Measurements from ENCODE around the gene ITPRIPL2. TPM values are rescaled to one million over a fixed set of nuclear protein-coding genes. Genes with fewer than 3 reads are reported as not detected.

Gene ITPRIPL2
- total RNA-seq, 6 experiments from 2014 or later, result 36.3 to 56.9 (median 43.1) TPM

GRCh38 chr16:19135896-19136438 lies 22.2 kb downstream of the ITPRIPL2 start:
- Mint-ChIP-seq H3K9me3 (no peaks in the 10 kb centered on the region), H3K4me3 (no peak overlapping the region), H3K27ac (no peak overlapping the region), H3K4me1 (ENCODE audit: low read depth) (peaks cover 61% of the 10 kb centered on the region), H3K36me3 (ENCODE audit: low read depth) (no peaks in the 10 kb centered on the region), H3K27me3 (ENCODE audit: insufficient read depth) (peaks cover 2% of the 10 kb centered on the region; the same call in 1 of the 2 replicates)
- no peak for TF ChIP-seq CTCF (IDR thresholded peaks at IDR 0.05)
- no peak for DNase-seq

GRCh38 chr16:19136549-19137196 lies 22.9 kb downstream of the ITPRIPL2 start:
- TF ChIP-seq CTCF (IDR thresholded peaks at IDR 0.05), result no peak
- H3K27me3 Mint-ChIP-seq (ENCODE audit: insufficient read depth), result peaks cover 2% of the 10 kb centered on the region; the same call in 1 of the 2 replicates
- H3K27ac Mint-ChIP-seq, result no peak overlapping the region
- H3K4me3 Mint-ChIP-seq, result no peak overlapping the region
- DNase-seq, result no peak
- no peaks in the 10 kb centered on the region for H3K9me3 Mint-ChIP-seq
- H3K4me1 Mint-ChIP-seq (ENCODE audit: low read depth), result peaks cover 54% of the 10 kb centered on the region
- H3K36me3 Mint-ChIP-seq (ENCODE audit: low read depth), result no peaks in the 10 kb centered on the region

GRCh38 chr16:19137201-19138128 lies 23.7 kb downstream of the ITPRIPL2 start:
- Mint-ChIP-seq H3K9me3 (no peaks in the 10 kb centered on the region), H3K27ac (peak overlapping the region; percentile 9; the same call in 1 of the 2 replicates), H3K4me3 (no peak overlapping the region), H3K36me3 (ENCODE audit: low read depth) (no peaks in the 10 kb centered on the region), H3K27me3 (ENCODE audit: insufficient read depth) (peaks cover 2% of the 10 kb centered on the region; the same call in 1 of the 2 replicates), H3K4me1 (ENCODE audit: low read depth) (peaks cover 50% of the 10 kb centered on the region)
- DNase-seq, result no peak
- TF ChIP-seq CTCF (IDR thresholded peaks at IDR 0.05), result no peak

- Mint-ChIP-seq H3K27ac (peak overlapping the region; percentile 76), H3K36me3 (ENCODE audit: low read depth) (no peaks in the 10 kb centered on the region), H3K9me3 (no peaks in the 10 kb centered on the region), H3K4me1 (ENCODE audit: low read depth) (peaks cover 50% of the 10 kb centered on the region), H3K4me3 (peak overlapping the region; percentile 2; the same call in 1 of the 2 replicates), H3K27me3 (ENCODE audit: insufficient read depth) (peaks cover 2% of the 10 kb centered on the region; the same call in 1 of the 2 replicates)
- TF ChIP-seq CTCF (IDR thresholded peaks at IDR 0.05), result no peak
- DNase-seq, result peak; percentile 61
Observed at GRCh38 chr16:19138601-19139000, 24.8 kb downstream of the ITPRIPL2 start.

- TF ChIP-seq CTCF (IDR thresholded peaks at IDR 0.05), result no peak
- H3K27ac Mint-ChIP-seq, result no peak overlapping the region
- peaks cover 2% of the 10 kb centered on the region; the same call in 1 of the 2 replicates for H3K27me3 Mint-ChIP-seq (ENCODE audit: insufficient read depth)
- peaks cover 50% of the 10 kb centered on the region for H3K4me1 Mint-ChIP-seq (ENCODE audit: low read depth)
- no peaks in the 10 kb centered on the region for H3K36me3 Mint-ChIP-seq (ENCODE audit: low read depth)
- DNase-seq, result no peak
- H3K9me3 Mint-ChIP-seq, result no peaks in the 10 kb centered on the region
- H3K4me3 Mint-ChIP-seq, result no peak overlapping the region
Observed at GRCh38 chr16:19139436-19140091, 25.8 kb downstream of the ITPRIPL2 start.

Data from HFFc6 (cell line).